ENCODE results near the gene ACER1.
A peak's percentile ranks its signal among the peaks of the same experiment; 100 is the strongest.
"Not testable (repeated sequence)": the region's sequence is repeated elsewhere in the genome, so short reads cannot be mapped to it uniquely, and the experiment has no call there.

Gene ACER1

DNA sequence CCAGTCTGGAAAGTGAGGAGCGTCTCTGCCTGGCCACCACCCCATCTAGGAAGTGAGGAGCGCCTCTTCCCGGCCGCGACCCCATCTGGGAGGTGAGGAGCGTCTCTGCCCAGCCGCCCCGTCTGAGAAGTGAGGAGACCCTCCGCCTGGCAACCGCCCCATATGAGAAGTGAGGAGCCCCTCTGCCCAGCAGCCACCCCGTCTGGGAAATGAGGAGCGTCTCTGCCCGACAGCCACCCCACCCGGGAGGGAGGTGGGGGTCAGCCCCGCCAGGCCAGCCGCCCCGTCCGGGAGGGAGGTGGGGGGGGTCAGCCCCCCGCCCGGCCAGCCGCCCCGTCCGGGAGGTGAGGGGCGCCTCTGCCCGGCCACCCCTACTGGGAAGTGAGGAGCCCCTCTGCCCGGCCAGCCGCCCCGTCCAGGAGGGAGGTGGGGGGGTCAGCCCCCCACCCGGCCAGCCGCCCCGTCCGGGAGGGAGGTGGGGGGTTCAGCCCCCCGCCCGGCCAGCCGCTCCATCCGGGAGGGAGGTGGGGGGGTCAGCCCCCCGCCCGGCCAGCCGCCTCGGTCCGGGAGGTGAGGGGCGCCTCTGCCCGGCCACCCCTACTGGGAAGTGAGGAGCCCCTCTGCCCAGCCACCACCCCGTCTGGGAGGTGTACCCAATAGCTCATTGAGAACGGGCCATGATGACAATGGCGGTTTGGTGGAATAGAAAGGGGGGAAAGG is 22.1 kb upstream of the ACER1 start:
- ATAC-seq: not testable (repeated sequence)

DNA sequence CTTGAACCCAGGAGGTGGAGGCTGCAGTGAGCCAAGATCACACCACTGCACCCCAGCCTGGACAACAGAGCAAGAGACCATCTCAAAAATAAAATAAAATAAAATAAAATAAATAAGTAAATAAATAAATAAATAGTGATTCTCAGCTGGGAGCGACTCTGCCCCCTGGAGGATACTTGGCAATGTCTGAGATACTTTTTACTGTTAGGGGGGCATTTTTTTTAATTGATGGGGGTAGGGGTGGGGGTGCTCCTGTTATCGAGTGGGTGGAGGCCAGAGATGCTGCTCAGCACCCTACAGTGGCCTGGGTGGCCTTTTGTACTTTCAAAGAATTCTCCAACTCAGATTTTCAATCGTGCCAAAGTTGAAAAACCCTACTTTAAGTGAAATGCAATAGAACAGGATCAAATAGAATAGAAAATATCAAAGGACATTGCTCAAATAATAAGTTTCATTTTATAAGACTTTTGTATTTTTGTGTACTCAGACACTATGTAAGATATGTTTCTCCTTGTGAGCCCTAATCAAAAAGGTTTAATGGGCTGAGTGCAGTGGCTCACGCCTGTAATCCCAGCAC is 20.8 kb upstream of the ACER1 start:
- no peak for ATAC-seq

DNA sequence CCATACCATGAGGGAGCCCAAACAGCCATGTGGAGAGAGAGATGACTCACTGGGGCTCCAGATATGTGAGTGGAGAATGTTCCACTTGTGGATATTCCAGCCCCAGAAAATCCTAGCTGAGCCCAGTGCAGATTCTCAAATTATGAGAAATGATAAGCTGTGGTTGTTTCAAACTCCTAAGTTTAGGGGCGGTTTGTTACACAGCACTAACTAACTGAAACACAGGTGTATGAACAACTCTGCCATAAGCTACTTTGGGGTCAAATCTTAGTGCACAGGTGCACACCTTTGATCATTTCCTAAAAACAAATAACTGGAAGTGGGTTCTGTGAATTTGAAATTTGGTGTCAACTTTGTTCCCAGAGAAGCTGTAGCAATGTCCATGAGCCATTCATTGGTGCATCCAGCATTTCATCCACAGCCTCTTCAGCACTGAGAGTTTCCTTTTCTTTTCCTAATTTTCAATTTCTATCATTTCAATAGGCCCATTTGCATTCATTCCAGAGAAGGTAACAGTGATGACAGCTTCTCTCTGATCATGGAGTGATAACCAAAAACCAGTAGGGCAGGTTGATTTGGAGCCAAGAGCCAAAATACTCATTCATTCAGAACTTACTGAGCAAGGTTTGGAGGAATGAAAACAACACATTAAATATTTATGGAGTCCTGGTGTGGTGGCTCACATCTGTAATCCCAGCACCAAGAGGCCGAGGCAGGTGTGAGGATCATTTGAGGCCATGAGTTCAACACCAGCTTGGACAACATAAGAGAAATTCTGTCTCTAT is 19.2 kb upstream of the ACER1 start:
- no peak for ATAC-seq

DNA sequence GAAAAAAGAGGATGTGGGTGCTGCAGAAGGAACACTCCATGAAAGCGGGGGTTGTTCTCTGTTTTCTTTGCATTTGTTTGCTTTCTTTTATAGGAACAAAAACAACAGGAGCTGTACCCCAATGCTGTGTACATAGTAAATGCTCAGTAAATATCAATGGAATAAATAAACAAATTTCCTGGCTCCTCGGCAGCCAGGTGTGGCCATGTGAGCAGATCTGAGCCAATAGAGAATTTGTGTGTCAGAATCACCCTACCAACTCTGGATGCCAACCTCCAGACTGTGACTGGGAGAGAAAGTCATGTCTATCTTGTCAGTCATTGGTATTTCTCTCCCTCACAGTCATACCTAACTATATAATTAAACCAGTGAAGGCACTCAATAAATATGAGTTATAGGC is 17.3 kb upstream of the ACER1 start:
- no peak for ATAC-seq

DNA sequence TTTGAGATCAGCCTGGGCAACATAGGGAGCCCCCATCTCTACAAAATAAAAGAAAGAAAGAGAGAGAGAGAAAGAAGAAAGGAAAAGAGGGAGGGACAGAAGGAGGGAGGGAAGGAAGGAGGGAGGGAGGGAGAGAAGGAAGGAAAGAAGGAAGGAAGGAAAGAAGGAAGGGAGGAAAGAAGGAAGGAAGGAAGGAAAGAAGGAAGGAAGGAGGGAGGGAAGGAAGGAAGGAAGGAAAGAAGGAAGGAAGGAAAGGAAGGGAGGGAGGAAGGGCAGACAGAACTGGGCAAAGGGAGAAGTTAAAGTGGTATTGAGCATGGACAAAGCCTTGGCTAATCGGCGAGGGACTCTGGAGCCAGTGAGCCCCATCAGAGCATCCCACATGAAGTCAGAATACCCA is 15.9 kb upstream of the ACER1 start:
- not testable (repeated sequence) for ATAC-seq

DNA sequence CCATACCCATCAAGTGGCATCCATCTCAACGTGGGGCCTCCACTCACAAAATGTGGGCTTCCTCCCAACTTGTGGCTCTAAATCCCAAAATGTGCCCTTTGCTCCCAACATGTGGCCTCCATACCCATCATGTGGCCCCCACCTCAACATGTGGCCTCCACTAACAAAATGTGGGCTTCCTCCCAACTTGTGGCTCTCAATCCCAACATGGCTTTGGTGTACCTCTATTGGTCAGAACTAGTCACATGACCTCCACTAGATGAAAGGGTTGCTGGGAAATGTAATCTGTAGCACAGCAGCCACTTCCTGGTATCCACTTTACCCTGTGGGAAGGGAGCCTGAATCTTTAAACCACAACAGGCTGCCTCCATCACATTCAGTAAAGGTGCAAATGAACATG is 10.1 kb upstream of the ACER1 start:
- no peak for ATAC-seq

DNA sequence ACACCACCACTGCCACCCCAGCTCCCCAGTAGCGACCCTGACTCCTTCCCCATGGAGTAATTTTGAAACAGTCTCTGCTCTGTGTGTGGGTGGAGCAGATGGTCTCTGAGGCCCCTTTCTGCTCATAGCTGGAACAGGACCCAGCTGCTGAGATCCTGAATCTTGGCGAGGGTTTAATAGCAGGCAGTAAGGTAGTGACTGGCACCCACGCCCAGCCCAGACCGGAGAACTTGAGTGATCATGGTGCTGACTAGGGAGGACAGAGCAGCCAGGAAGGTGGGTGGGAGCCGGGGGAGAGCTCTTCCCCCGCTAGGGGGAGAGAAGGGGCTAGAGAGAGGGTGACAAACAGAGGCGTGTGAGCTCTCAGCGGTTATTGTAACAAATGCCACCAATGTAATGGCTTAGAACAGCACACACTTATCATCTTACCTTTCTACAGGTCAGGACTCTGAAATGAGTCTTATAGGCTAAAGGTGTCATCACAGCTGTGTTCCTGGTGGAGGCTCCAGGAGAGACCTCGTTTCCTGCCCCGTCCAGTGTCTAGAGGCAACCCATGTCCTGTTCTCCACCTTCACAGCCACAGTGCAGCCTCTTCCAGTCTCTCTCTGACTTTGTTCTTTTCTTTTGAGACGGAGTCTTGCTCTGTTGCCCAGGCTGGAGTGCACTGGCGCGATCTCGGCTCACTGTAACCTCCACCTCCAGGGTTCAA is 7.2 kb upstream of the ACER1 start:
- ATAC-seq: no peak

DNA sequence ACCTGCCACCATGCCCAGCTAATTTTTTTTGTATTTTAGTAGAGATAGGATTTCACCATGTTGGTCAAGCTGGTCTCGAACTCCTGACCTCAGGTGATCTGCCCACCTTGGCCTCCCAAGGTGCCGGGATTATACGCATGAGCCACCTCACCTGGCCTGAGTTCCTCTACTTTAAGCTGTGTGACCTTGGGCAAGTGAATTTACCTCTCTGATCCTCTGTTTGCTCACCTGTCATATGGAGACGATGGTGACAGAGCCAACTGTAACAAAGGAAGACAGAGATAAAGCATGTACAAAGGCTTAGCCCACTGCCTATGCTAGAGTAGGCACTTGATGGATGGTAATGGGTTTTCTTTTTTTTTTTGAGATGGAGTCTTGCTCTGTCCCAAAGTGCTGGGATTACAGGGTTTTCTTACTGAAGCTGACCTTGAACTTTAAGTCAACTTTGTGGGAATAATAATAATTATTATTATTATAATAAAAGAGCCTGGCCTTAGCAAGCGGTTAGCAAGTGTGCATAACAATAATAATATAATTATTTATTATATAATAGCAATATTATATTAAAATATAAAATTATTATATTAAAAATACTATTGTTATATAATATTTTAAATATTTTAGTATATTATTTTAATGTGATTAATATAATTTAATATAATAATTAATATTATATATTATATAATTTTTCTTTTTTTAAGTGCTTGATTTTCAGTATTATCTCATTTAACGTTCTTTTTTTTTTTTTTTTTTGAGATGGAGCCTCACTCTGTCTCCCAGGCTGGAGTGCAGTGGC is 1.3 kb upstream of the ACER1 start:
- no peak for ATAC-seq

DNA sequence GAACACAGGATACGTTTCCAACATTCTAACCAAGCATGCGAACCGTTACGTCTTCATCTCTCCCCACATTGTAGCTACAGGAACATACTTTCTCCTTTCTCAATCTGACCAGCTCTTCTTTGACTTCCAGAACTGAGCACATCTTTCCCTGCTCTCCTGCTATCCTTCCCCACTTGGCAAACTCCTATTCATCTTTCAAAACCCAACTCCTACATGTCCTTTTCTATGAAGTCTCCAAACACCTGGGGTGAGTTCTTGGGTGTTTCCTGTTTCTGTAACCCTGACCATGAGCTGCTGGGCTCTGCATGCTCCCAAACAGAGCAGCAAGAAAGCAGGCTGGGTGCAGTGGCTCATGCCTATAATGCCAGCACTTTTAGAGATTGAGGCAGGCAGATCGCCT is 6.6 kb downstream of the ACER1 start:
- ATAC-seq: no peak

DNA sequence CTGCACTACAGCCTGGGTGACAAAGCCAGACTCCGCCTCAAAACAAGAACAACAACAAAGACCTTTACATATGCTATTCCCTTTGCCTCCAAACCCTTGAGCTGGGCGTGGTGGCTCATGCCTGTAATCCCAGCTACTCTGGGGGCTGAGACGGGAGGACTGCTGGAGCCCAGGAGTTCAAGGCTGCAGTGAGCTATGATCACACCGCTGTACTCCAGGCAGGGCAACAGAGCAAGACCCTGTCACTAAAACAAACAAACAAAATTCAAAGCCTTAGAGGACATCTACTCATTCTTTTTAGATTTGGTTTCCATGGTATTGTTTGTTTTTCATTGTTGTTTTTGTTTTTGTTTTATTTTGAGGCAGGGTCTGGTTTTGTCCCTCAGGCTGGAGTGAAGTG is 7.8 kb downstream of the ACER1 start:
- ATAC-seq: no peak

DNA sequence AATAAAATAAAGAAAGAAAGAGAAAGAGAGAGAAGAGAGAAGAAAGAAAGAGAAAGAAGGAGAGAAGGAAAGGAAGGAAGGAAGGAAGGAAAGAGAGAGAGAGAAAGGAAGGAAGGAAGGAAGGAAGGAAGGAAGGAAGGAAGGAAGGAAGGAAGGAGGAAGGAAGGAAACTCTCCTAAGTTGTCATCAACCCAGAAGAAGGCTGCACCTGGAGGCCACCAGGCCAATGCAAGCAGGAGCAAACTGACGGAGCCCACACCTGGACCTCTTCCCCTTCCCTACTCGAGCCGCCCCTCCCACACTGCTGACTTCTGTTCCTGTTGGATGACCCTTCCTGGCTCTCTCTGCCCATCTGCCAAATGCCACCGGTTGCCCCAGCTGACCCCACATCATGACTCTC is 8.7 kb downstream of the ACER1 start:
- ATAC-seq: no peak

DNA sequence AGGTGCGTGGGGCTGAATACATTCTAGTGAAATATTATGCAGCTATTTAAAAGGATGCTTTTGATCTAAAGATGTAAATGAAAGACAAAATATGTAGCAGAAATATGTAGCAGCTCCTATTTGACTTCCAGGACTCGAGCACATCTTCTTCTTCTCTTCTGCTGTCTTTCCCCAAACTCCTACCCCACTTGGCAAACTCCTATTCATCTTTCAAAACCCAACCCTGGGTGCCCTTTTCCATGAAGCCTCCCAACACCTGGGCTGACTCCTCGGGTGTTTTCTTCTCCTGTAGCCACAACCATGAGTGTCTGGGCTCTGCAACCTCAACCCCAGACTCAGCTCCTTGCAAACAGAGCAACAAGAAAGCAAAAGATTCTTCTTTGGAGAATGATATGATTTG is 11.1 kb downstream of the ACER1 start:
- ATAC-seq: no peak

DNA sequence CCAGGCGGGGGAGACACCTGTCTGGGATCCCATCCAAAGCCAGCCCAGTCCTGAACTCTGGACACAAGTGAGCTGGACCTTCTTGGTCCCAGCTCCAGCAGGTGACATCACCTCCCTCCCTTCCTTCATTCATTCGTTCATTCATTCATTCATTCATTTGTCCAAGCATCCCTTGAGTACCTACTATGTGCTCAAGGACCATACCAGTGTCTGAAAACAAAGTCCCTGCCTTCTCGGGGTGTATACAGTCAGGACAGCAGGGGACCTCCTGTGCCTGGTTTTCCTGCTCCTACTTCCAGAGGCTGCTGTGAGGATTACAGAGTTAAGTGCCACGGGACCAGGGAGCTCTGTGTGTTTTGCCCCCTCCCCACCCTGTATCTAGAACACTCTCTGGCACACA is 14.0 kb downstream of the ACER1 start:
- no peak for ATAC-seq

DNA sequence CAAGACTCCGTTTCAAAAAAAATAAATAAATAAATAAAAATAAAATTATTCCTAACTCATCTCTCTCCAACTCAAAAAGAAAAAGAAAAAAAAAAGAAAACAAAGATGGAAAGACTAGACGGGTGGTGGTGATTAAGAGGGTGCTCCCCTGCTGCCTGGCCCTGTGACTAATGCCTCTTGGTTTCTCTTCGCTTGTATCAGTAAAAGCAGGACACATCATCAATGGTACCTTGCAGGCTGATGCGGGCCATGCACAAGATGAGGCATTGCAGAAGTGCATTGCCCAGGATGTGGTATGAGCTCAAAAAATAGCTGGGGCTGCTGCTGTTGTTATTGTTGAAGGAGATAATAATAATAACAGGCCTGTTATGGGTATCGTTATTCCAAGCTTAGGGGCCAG is 14.6 kb downstream of the ACER1 start:
- ATAC-seq: peak; percentile 21 to 73

DNA sequence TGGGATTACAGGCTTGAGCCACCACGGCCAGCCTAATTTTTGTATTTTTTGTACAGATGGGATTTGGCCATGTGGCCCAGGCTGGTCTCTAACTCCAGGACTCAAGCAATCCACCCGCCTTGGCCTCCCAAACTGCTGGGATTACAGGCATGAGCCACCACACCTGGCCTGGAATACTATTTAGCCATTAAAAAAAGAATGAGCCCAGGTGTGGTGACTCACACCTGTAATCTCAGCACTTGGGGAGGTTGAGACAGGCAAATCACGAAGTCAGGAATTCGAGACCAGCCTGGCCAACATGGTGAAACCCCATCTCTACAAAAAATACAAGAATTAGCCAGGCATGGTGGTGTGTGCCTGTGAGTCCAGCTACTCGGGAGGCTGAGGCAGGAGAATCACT is 17.8 kb downstream of the ACER1 start:
- ATAC-seq: not testable (repeated sequence)

DNA sequence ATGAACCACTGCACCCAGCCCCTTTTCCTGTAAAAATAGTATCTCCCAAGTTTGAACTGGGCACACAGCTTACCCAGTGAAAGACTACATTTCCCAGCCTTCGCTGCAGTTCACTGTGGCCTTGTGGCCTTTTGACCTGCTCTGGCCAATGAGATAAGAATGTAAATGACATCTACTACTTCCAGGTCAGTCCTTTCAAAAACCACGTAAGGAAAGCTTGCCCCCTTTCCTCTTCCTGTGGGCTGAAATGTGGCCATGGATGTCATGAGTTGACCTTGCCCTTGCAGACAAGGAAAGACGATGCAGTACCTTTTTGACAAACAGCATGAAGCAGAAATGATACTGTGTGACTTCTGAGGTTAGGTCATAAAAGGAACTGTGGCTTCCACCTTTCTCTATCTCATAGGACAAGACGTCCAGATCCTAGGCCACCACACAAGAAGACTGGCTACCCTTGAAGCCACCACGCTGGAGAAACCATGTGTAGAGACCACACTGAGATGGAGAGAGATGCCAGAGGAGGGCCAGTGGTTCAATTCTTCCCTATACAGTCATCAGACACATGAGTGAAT is 19.9 kb downstream of the ACER1 start:
- no peak for ATAC-seq

DNA sequence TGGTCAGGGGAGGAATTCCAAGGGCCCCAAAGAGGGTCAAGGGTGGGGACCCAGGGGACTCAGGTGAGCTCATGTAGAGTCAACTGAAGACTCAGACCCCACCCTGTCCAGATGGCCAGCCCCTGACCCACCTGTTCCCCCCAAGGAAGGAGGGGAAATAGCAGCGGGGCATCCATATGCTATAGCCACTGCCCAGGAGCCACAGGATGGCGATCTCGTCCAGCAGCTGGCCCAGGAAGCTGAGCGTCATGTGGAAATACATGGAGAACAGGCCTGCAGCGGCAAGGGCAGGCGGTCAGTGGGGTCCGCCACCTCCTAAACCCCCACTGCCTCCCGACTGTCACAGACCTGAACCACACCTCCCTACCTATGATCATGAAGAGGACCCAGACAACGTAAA is 21.4 kb downstream of the ACER1 start:
- no peak for ATAC-seq

DNA sequence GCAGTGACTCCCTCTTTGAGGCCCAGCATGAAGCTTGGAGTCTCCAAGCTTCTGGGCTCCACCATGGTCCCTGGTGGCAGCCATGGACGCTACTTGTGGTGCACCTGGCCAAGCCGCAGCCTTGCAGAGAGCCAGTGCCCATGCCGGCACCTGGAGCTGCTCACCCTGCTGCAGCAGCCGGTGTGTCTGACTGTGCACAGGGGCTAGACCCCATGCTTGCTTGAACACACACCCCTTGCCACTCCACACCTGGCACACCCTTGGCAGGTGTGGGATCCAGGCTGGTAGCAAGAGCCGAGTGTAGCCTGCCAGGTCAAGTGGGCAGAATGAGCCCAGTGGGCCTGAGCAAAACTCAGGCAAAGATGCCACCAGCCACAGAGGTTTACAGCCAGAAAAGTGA is 35.0 kb downstream of the ACER1 start:
- ATAC-seq: no peak

DNA sequence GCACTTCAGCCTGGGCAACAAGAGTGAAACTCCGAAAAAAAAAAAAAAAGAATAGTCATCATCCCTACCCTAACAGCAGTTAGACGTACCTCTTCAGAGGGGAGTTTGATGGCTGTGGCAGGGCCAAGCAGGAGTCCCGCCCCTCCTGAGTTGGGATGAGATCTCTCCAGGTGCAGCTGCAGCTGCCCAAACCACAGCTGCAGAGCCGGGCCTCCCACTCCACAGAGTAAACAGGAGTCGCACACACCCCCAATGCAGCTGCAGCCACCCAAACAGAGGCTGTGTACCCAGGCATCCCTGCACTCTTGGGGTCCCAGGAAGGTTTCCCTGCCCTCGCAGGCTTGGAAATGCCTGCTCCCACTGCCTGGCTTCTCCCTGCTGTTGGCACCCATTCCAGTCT is 36.2 kb downstream of the ACER1 start:
- ATAC-seq: no peak

DNA sequence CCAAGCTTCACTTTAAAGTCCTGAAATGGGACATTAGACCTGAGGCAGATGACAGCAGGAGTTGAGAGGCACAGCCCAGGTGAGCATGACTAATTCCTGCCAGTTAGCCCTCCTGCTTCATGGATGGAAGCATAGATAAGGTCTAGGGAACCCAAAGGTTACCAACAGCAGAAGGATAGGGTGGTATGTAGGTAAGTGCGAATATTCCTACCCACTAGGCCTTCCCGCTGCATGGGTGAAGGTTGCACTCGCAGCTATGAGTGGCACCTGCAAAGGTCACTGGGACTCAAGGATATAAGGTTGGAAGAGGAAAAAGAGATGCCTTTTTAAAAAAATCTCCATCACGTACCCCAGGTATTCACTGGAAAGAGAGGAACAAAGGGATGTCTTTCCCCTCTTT is 41.4 kb downstream of the ACER1 start:
- ATAC-seq: no peak

DNA sequence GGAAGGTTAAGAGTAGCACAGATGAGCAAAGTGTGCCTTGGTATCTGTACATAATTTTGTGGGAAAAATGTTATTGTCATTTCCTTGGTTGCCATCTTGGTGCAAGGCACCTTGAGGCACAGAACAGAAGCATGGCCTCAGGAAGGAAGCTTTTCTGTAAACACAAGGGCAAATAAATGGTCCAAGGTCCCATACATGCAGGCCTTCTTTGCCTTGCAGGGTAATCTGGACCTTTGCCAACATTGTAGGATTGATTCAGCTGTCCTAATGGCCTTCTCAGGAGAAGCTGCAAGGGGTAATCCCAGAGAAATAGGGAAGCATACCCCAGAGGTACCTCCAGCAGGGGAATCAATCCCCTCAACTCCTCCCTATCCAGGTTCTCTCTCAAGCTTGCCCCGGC is 44.7 kb downstream of the ACER1 start:
- no peak for ATAC-seq

DNA sequence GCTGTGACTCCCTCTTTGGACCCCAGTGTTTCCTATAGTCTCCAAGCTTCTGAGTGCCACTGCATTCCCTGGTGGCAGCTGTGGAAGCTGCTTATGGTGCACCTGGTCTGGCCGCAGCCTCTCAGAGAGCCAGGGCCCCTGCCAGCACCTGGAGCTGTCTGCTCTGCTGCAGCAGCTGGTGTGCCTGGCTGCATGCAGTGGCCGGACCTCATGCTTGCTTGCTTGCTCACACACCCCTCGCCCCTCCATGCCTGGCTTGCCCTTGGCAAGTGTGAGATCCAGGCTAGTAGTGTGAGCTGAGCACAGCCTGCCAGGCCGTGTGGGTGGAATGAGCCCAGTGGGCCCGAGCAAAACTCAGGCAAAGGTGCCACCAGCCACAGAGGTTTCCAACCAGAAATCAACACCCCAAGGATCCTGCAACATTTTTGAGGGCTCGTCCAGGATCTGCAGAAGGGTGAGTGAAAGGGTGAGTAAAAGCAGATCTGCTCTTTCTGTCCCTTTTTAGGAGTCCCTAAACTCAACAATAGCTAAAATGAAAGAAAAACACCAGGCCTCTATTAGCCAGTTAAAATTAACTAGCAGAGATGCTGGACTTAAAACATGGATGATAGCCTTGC is 46.0 kb downstream of the ACER1 start:
- no peak for ATAC-seq

All from activated CD4-positive, CD25-positive, alpha-beta regulatory T cell treated with anti-CD3 and anti-CD28 coated beads, Interleukin-2, amount 50 U/mL, for 24 hours (primary cell).